IMR-90 (cell line): ENCODE results near the gene SURF6. TPM values are rescaled to one million over a fixed set of nuclear protein-coding genes. Genes with fewer than 3 reads are reported as not detected.
A peak's percentile ranks its signal among the peaks of the same experiment; 100 is the strongest.

ENCODE experiments used
- ATAC-seq: fragments of 200-7000 bp; cut with Tn5 transposase; 2 replicates; pipeline ENCODE4 v1.9.1; 2020; ENCODE audit warnings: low read depth, mild to moderate bottlenecking, moderate library complexity
- BruUV-seq: library from RNA; stranded (reverse); fragments of 400-500 nt; replicated peaks from 2 replicates; lab custom pipeline; 2021; lab: Mats Ljungman, UMichigan
- CTCF ChIA-PET: fragments of 300-600 bp; formaldehyde crosslinking; extraction: SDS; loops from one replicate; lab custom pipeline; 2021; ENCODE audit warnings: antibody characterized with exemption; lab: Yijun Ruan, JAX
- POLR2A ChIA-PET: fragments of 300-600 bp; sonication (Branson Sonifier 250); formaldehyde crosslinking; loops from one replicate; lab custom pipeline; 2022; ENCODE audit warnings: antibody characterized with exemption; ENCODE audit not compliant: unreplicated experiment; lab: Charles Lee
- DNase-seq: peaks from one replicate; pipeline ENCODE4 v3.0.0; 2013
- H2AFZ ChIP-seq: replicated peaks from 2 replicates; pipeline ENCODE3; 2013; ENCODE audit warnings: low read length, mild to moderate bottlenecking; ENCODE audit not compliant: poor library complexity
- H2AK5ac ChIP-seq: 2 replicates; pipeline ENCODE4 v1.6.1; 2013; ENCODE audit warnings: low read depth, low read length, inconsistent platforms
- H2AK9ac ChIP-seq: replicated peaks from 2 replicates; pipeline ENCODE3; 2013; ENCODE audit warnings: mild to moderate bottlenecking, low read depth, low read length, moderate library complexity; ENCODE audit not compliant: poor library complexity
- H2BK120ac ChIP-seq: 2 replicates; pipeline ENCODE4 v1.6.1; 2013; ENCODE audit warnings: low read depth, low read length, inconsistent platforms
- H2BK15ac ChIP-seq: 3 replicates; pipeline ENCODE4 v1.6.1; 2013; ENCODE audit warnings: low read depth, low read length, inconsistent platforms
- H2BK20ac ChIP-seq: 2 replicates; pipeline ENCODE4 v1.6.1; 2013; ENCODE audit warnings: low read depth, mild to moderate bottlenecking, inconsistent platforms, low read length, moderate library complexity
- H2BK5ac ChIP-seq: 2 replicates; pipeline ENCODE4 v1.6.1; 2013; ENCODE audit warnings: mild to moderate bottlenecking, low read depth, low read length, inconsistent platforms; ENCODE audit not compliant: poor library complexity, severe bottlenecking
- H3K14ac ChIP-seq: replicated peaks from 2 replicates; pipeline ENCODE4 v1.6.1; 2013; ENCODE audit warnings: low read depth, low read length, inconsistent platforms
- H3K18ac ChIP-seq: 2 replicates; pipeline ENCODE4 v1.6.1; 2013; ENCODE audit warnings: low read depth, low read length, control low read depth
- H3K23ac ChIP-seq: 2 replicates; pipeline ENCODE4 v1.6.1; 2013; ENCODE audit warnings: low read depth, low read length, inconsistent platforms
- H3K27ac ChIP-seq: 2 replicates; pipeline ENCODE4 v1.5.1; 2013; ENCODE audit warnings: mild to moderate bottlenecking, control low read depth, low read length; ENCODE audit not compliant: insufficient read depth
- H3K27me3 ChIP-seq: 2 replicates; pipeline ENCODE4 v1.6.1; 2013; ENCODE audit warnings: low read length; ENCODE audit not compliant: control insufficient read depth, insufficient read depth
- H3K36me3 ChIP-seq: 2 replicates; pipeline ENCODE4 v1.6.1; 2013; ENCODE audit warnings: low read length, mixed read lengths; ENCODE audit not compliant: control insufficient read depth, insufficient read depth
- H3K4ac ChIP-seq: 2 replicates; pipeline ENCODE4 v1.6.1; 2013; ENCODE audit warnings: low read depth, low read length, inconsistent platforms
- H3K4me1 ChIP-seq: 2 replicates; pipeline ENCODE4 v1.6.1; 2013; ENCODE audit warnings: low read length, mixed read lengths; ENCODE audit not compliant: control insufficient read depth, insufficient read depth
- H3K4me2 ChIP-seq: 2 replicates; pipeline ENCODE4 v1.6.1; 2013; ENCODE audit warnings: low read depth, mild to moderate bottlenecking, control low read depth, low read length, moderate library complexity
- H3K4me3 ChIP-seq: 2 replicates; pipeline ENCODE4 v1.5.1; 2013; ENCODE audit warnings: low read depth, mild to moderate bottlenecking, control low read depth, low read length, moderate library complexity; ENCODE audit not compliant: insufficient read depth
- H3K56ac ChIP-seq: 2 replicates; pipeline ENCODE4 v1.6.1; 2013; ENCODE audit warnings: low read length, inconsistent platforms; ENCODE audit not compliant: insufficient read depth; ENCODE audit errors: extremely low read depth
- H3K79me1 ChIP-seq, 2 experiments: 2 replicates each; pipeline ENCODE4 v1.6.1; 2013; ENCODE audit warnings: low read length in 2 of 2, inconsistent platforms in 1 of 2, low read depth in 1 of 2
- H3K9ac ChIP-seq: 2 replicates; pipeline ENCODE4 v1.6.1; 2013; ENCODE audit warnings: low read depth, low read length, control low read depth
- H3K9me1 ChIP-seq: 2 replicates; pipeline ENCODE4 v1.6.1; 2013; ENCODE audit warnings: low read length, inconsistent platforms; ENCODE audit not compliant: insufficient read depth
- H3K9me3 ChIP-seq: 2 replicates; pipeline ENCODE4 v1.6.1; 2013; ENCODE audit warnings: low read length; ENCODE audit not compliant: control insufficient read depth, insufficient read depth
- H4K20me1 ChIP-seq: 2 replicates; pipeline ENCODE4 v1.6.1; 2013; ENCODE audit warnings: low read length, inconsistent platforms; ENCODE audit not compliant: insufficient read depth
- H4K5ac ChIP-seq: 2 replicates; pipeline ENCODE4 v1.6.1; 2013; ENCODE audit warnings: mild to moderate bottlenecking, low read depth, low read length, control low read depth
- H4K8ac ChIP-seq, 2 experiments: 2 replicates each; pipeline ENCODE4 v1.6.1; 2013; ENCODE audit warnings: low read depth in 2 of 2, low read length in 2 of 2, control low read depth in 1 of 2, inconsistent platforms in 1 of 2
- H4K91ac ChIP-seq: 2 replicates; pipeline ENCODE4 v1.6.1; 2013; ENCODE audit warnings: low read depth, low read length, inconsistent platforms; ENCODE audit not compliant: insufficient read depth
- BHLHE40 ChIP-seq: fragments of 150-350 bp; IDR thresholded peaks from 2 replicates; pipeline ENCODE4 v1.6.1; 2016; ENCODE audit warnings: mild to moderate bottlenecking, low read depth, low read length
- CEBPB ChIP-seq: IDR thresholded peaks from 2 replicates; pipeline ENCODE4 v1.6.1; 2012; ENCODE audit warnings: low read depth, low read length, improper control_type of control experiment
- FOS ChIP-seq: fragments of 150-350 bp; IDR thresholded peaks from 2 replicates; pipeline ENCODE4 v1.6.1; 2016; ENCODE audit warnings: low read depth, low read length
- MAZ ChIP-seq: IDR thresholded peaks from 2 replicates; pipeline ENCODE4 v1.6.1; 2012; ENCODE audit warnings: low read depth, mild to moderate bottlenecking, low read length, improper control_type of control experiment, moderate library complexity, borderline replicate concordance
- MXI1 ChIP-seq: IDR thresholded peaks from 2 replicates; pipeline ENCODE4 v1.6.1; 2012; ENCODE audit warnings: low read depth, mild to moderate bottlenecking, low read length, moderate library complexity, borderline replicate concordance
- RAD21 ChIP-seq: IDR thresholded peaks from 2 replicates; pipeline ENCODE4 v1.6.1; 2012; ENCODE audit warnings: low read length, improper control_type of control experiment
- RCOR1 ChIP-seq: IDR thresholded peaks from 2 replicates; pipeline ENCODE4 v1.6.1; 2012; ENCODE audit warnings: mild to moderate bottlenecking, low read length, improper control_type of control experiment; ENCODE audit not compliant: insufficient replicate concordance
- WGBS, 2 experiments: methylation state at CpG; one replicate each; pipeline versions ENCODE4 v1.1.5 to v1.1.7; 2013; ENCODE audit warnings: missing lambda C conversion rate in 2 of 2; ENCODE audit not compliant: insufficient read length in 1 of 2; ENCODE audit errors: extremely low coverage in 2 of 2; 5-methylcytosine and 5-hydroxymethylcytosine counted together
- dilution Hi-C: fragments of 300-500 bp; cut with HindIII; formaldehyde crosslinking; loops from one replicate; pipeline ENCODE4 v1.14.3; 2018; ENCODE audit warnings: low sequenced_read_pairs; ENCODE audit not compliant: unreplicated experiment
- in situ Hi-C: fragments of 300-500 bp; cut with MboI; formaldehyde crosslinking; loops from 3 replicates; pipeline ENCODE4 v1.14.3; 2019; ENCODE audit warnings: low sequenced_read_pairs, inconsistent platforms, mixed read lengths
- intact Hi-C: fragments of 100-400 bp; cut with micrococcal nuclease; formaldehyde crosslinking; loops from 2 replicates; pipeline ENCODE4 v1.10.0; 2022
- polyA plus RNA-seq, 3 experiments: library from polyadenylated mRNA; depleted of rRNA; stranded (reverse); fragments of >200 nt; gene quantifications; 2 replicates each; pipeline ENCODE4 v1.2.3, GENCODE V29; 2012; ENCODE audit warnings: low replicate concordance in 1 of 3
- total RNA-seq: library from RNA; depleted of rRNA; stranded (reverse); fragments of >200 nt; gene quantifications from 2 replicates; pipeline ENCODE4 v1.2.3, GENCODE V29; 2012
- TF ChIP-seq, protein P1 (sequence below): conservative IDR thresholded peaks from 2 replicates; pipeline ENCODE4 v1.5.1; 2012; ENCODE audit warnings: mild to moderate bottlenecking, low read depth, low read length, improper control_type of control experiment
- TF ChIP-seq, protein P2 (sequence below): fragments of 150-350 bp; IDR thresholded peaks from 2 replicates; pipeline ENCODE4 v1.6.1; 2017; ENCODE audit warnings: mild to moderate bottlenecking, antibody characterized with exemption, low read length, low read depth

The SURF6 gene
- total and polyA plus RNA-seq, 2 of the 4 experiments (the other 2 are of a cell fraction) = 6.1 to 12.8 TPM

DNA sequence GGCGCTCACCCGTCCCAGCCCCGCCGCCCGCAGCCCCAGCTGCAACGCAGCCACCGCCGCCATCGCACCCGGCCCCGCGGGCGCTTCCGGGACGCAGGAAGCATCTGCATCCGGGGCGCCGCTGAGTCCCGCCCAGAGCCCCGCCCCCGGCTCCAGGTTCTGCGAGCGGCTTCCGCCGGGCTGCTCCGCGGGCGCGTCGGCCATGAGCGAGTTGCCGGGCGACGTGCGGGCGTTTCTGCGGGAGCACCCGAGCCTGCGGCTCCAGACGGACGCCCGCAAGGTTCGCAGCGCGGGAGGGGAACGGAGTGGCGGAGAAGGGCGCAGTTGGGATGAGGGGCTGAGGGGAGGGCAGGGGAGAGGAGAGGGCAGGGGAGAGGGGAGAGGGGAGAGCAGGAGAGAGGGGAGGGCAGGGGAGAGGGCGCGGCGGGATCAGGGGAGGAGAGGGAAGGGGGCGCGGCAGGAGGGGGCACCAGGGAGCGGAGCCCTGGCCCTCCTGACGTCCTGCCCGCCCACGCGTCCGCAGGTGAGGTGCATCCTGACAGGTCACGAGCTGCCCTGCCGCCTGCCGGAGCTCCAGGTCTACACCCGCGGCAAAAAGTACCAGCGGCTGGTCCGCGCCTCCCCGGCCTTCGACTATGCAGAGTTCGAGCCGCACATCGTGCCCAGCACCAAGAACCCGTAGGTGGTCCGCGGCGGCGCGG lies 20.6 kb upstream of the SURF6 start, which contains the start of the genes SURF1 and SURF2 (continued):
- TF ChIP-seq, protein P1, sequence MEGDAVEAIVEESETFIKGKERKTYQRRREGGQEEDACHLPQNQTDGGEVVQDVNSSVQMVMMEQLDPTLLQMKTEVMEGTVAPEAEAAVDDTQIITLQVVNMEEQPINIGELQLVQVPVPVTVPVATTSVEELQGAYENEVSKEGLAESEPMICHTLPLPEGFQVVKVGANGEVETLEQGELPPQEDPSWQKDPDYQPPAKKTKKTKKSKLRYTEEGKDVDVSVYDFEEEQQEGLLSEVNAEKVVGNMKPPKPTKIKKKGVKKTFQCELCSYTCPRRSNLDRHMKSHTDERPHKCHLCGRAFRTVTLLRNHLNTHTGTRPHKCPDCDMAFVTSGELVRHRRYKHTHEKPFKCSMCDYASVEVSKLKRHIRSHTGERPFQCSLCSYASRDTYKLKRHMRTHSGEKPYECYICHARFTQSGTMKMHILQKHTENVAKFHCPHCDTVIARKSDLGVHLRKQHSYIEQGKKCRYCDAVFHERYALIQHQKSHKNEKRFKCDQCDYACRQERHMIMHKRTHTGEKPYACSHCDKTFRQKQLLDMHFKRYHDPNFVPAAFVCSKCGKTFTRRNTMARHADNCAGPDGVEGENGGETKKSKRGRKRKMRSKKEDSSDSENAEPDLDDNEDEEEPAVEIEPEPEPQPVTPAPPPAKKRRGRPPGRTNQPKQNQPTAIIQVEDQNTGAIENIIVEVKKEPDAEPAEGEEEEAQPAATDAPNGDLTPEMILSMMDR = no peak

DNA sequence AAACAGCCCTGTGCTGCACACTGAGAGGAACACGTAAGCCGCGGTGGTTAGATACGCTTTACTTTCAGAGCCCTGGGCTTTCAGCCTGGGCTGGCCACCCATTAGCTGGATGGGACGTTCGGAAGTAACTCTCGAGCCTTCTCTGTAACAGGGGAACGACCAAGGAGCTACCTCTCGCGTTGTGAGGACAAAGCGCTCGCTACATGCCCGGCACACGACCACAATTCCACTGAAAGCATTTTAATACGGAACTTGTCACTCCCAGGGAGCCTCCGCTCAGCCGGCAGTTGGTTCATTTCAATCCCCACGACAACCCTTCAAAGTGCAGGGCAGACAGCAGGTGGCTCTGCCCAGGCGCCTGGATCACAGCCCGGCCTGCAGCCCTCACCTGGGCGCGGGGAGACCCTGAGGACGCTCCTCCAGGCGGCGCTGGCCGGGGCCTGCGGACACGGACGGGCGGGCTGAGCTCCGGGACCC lies 19.9 kb upstream of the SURF6 start:
- peaks cover 42% of the 10 kb centered on the region for H3K36me3 ChIP-seq
- no TSS peak for BruUV-seq
- H3K79me1 ChIP-seq = peaks cover 22 to 79% of the 10 kb centered on the region in 2 experiments
- CTCF ChIA-PET = no interaction called here
- peak overlapping the region; percentile 75; the same call in 1 of the 2 replicates for H3K23ac ChIP-seq
- peak overlapping the region; percentile 99 for H3K4me3 ChIP-seq
- POLR2A ChIA-PET = no interaction called here
- no peak overlapping the region; the same call in 1 of the 2 replicates for H3K14ac ChIP-seq
- H4K5ac ChIP-seq = peak overlapping the region; percentile 79
- H4K91ac ChIP-seq = no peak overlapping the region
- peak overlapping the region; percentile 82 to 85; a peak in 2 of 4 replicates for H4K8ac ChIP-seq
- H3K18ac ChIP-seq = no peak overlapping the region
- H3K27ac ChIP-seq = peak overlapping the region; percentile 45
- peak overlapping the region; percentile 87 for H3K9ac ChIP-seq
- ATAC-seq (peak; percentile 19), DNase-seq (no peak)
- in situ Hi-C loops (no loop called here), intact Hi-C loops (loop anchor here (2.0 kb wide), 1 partner anchor 131 kb away; no protein-coding TSS in a partner anchor), dilution Hi-C loops (no loop called here)
- no peaks in the 10 kb centered on the region for H3K27me3 ChIP-seq
- no peaks in the 10 kb centered on the region for H3K9me3 ChIP-seq
- WGBS, 2 experiments = 1% methylated on average over 13 of the region's 31 CpGs; no CpG with 5 or more reads in 1 of the 2 experiments
- H3K9me1 ChIP-seq = no peaks in the 10 kb centered on the region; the same call in 1 of the 2 replicates
- H3K56ac ChIP-seq = peak overlapping the region; percentile 60; the same call in 1 of the 2 replicates
- H3K4me1 ChIP-seq = peaks cover 10% of the 10 kb centered on the region; the same call in 1 of the 2 replicates
- H3K4me2 ChIP-seq = peak overlapping the region; percentile 97
- H2AFZ ChIP-seq = peak overlapping the region; percentile 75
- H3K4ac ChIP-seq = peak overlapping the region; percentile 66
- H2BK20ac ChIP-seq = no peak overlapping the region
- no peak overlapping the region for H2BK15ac ChIP-seq
- no peak overlapping the region for H2BK5ac ChIP-seq
- no peak overlapping the region for H2BK120ac ChIP-seq
- H2AK5ac ChIP-seq = peak overlapping the region; percentile 66
- peak overlapping the region; percentile 96 for H2AK9ac ChIP-seq
- H4K20me1 ChIP-seq = peaks cover 51% of the 10 kb centered on the region
- TF ChIP-seq MAZ = no peak
- TF ChIP-seq, protein P1 = no peak
- TF ChIP-seq, protein P2, sequence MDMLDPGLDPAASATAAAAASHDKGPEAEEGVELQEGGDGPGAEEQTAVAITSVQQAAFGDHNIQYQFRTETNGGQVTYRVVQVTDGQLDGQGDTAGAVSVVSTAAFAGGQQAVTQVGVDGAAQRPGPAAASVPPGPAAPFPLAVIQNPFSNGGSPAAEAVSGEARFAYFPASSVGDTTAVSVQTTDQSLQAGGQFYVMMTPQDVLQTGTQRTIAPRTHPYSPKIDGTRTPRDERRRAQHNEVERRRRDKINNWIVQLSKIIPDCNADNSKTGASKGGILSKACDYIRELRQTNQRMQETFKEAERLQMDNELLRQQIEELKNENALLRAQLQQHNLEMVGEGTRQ = no peak
- TF ChIP-seq BHLHE40 = no peak
- no peak for TF ChIP-seq RCOR1
- no peak for TF ChIP-seq FOS
- TF ChIP-seq CEBPB = no peak
- TF ChIP-seq RAD21 = no peak
- TF ChIP-seq MXI1 = no peak
